ENCODE data around the gene CCDC85A.

DNA sequence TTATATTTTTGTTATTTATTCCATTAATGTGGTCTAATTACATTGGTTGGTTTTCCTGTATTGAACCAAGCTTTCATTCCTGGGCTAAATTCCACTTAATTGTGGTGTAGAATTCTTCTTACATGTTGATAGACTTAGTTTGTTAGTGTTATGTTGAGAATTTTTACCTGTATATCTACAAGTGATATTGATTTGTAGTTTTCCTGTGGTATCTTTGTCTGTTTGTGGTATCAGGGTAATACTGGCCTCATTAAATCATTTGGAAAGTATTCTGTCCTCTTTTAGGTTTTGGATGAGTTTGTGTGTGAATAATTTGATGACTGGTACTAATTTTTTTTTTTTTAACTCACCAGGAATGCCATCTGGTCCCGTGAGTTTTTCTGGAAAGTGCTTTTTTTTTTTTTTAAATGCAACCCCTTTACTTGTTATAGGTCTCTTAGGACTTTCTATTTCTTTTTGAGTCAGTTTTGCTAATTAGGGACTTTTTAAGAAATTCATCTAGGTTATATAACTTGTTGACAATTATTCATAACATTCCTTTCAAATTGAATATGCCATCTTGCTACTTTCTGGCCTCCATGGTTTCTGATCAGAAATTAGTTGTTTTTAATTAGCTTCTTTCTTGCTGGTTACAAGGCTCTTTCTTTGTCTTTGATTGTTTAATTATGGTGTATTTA is 232.8 kb downstream of the CCDC85A start:
- TF ChIP-seq YY1 (IDR thresholded peaks at IDR 0.05; ENCODE audit: insufficient read depth, insufficient read length), result no peak
- TF ChIP-seq SUZ12 (IDR thresholded peaks at IDR 0.05; ENCODE audit: extremely low read depth, insufficient read depth, insufficient read length), result no peak
- TF ChIP-seq ZNF274 (IDR thresholded peaks at IDR 0.05; ENCODE audit: low read depth, low read length), result no peak

Measured in NT2/D1 (cell line).